ENCODE data around the gene LILRB1.
"Not testable (repeated sequence)": the region's sequence is repeated elsewhere in the genome, so short reads cannot be mapped to it uniquely, and the experiment has no call there.

The LILRB1 gene

DNA sequence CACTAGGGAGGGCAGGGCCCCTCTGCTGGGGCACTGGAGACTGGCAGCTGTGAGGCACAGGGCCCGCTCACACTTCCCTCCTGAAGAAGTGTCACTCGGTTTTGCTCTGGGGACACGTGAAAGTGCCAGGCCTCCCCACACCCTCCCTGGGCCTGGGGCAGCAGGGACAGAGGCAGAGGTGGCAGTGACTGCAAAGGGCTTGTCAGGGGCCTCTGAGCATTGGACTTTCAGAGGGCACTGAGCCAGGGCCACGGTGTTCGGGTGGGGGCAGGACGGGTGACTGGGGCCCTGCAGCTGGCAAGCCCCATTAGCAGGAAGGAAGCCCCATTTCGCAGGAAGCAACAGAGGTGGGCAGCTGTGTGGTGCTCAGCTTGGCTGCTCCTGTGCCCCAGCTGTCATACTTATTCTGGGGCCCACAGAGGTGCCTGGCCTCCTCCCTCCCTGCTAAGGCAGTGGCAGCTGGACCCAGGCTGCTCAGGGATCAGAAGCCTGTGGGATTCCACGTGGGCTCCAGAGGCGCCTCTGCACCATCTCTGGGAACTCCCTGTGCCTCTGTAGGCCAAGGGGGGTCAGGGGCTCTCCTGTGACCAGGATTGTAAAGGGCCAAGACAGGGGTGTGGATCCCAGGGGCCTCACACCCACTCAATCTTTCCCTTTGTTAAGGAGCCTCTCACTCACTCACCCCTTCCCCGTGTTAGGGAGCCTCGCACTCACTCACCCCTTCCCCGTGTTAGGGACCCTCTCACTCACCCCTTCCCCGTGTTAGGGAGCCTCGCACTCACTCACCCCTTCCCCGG is 5.2 kb upstream of the LILRB1 start:
- not testable (repeated sequence) for DNase-seq

- no peak for DNase-seq
Measured at GRCh38 chr19:54626757-54627156, 3.5 kb upstream of the LILRB1 start.

GRCh38 chr19:54627912-54628311 is 2.4 kb upstream of the LILRB1 start:
- DNase-seq: not testable (repeated sequence)

GRCh38 chr19:54630782-54631181 is 498 bp downstream of the LILRB1 start:
- no peak for DNase-seq

DNA sequence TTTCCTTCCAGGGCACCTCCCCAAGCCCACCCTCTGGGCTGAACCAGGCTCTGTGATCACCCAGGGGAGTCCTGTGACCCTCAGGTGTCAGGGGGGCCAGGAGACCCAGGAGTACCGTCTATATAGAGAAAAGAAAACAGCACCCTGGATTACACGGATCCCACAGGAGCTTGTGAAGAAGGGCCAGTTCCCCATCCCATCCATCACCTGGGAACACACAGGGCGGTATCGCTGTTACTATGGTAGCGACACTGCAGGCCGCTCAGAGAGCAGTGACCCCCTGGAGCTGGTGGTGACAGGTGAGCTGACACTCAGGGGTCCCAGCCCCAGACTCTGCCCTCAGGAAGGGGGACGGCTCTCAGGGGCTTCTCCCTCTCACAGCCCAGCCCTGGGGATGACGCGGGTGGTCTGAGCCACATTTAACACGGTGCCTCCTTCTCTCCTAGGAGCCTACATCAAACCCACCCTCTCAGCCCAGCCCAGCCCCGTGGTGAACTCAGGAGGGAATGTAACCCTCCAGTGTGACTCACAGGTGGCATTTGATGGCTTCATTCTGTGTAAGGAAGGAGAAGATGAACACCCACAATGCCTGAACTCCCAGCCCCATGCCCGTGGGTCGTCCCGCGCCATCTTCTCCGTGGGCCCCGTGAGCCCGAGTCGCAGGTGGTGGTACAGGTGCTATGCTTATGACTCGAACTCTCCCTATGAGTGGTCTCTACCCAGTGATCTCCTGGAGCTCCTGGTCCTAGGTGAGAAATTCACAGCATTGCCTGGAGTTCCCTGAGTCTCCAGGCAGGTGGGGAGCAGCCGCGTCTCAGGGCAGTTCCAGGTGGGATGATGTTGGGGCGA is 1.4 kb downstream of the LILRB1 start:
- not testable (repeated sequence) for DNase-seq

- DNase-seq: not testable (repeated sequence)
Measured at GRCh38 chr19:54632517-54632916, 2.2 kb downstream of the LILRB1 start.

DNA sequence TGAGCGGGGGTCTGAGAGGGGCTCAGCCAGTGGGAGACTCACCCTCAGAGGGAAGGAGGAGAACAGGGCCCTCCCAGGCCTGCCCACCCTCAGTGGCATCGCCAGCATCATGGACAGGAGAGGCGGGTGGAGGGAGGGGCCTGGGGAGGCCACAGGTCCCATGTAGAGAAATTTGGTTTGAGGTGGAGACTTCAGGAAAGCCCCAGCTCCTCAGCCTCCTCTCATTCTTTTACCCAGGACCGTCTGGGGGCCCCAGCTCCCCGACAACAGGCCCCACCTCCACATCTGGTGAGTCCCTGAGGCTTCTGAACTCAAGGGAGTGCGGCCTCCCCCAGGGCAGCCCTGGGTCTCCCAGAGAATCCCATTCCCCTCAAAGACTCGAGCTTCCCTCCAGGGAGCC is 3.1 kb downstream of the LILRB1 start:
- DNase-seq: no peak

DNA sequence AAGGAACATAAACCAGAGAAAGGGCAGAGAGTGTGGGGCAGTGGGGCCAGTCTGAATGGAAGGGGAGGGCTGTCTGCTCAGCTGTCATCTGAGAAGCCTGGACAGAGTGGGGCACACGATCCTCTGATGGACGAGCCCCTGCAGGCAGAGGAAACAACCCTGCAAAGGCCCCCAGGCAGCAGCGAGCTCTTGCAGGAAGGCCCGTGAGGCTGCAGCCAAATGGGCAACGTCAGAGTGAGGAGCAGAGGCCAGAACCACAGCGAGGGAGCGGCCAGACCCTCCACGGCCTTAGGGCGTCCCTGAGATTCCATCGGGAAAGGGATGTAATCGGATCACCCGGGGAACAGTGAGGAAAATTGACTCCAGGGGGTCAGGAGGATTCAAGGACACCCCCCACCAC is 5.8 kb downstream of the LILRB1 start:
- DNase-seq: not testable (repeated sequence)

DNA sequence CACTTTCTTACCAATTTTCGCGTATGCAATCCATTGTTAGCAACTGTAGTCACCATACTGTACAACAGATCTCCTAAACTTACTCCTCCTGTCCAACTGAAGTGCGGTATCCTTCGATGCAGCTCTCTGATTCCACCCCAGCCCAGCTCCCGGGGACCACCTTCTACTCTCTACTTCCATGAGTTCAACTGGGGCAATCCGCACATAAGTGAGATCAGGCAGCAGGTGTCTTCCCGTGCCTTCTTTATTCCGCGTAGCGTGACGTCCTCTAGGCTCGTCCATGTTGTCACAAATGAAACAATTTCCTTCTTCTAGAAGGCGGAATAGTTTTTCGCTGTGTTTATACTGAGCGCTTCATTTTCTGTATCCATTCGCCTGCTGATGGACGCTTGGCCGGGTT is 8.4 kb downstream of the LILRB1 start:
- DNase-seq: no peak

GRCh38 chr19:54642953-54643352 is 12.7 kb downstream of the LILRB1 start:
- DNase-seq: not testable (repeated sequence)

GRCh38 chr19:54643583-54643982 is 13.3 kb downstream of the LILRB1 start:
- not testable (repeated sequence) for DNase-seq

GRCh38 chr19:54644056-54644455 is 13.8 kb downstream of the LILRB1 start:
- DNase-seq: no peak

- no peak for DNase-seq
Measured at GRCh38 chr19:54646331-54646841, 16.1 kb downstream of the LILRB1 start.

GRCh38 chr19:54648129-54648528 is 17.8 kb downstream of the LILRB1 start:
- no peak for DNase-seq

DNA sequence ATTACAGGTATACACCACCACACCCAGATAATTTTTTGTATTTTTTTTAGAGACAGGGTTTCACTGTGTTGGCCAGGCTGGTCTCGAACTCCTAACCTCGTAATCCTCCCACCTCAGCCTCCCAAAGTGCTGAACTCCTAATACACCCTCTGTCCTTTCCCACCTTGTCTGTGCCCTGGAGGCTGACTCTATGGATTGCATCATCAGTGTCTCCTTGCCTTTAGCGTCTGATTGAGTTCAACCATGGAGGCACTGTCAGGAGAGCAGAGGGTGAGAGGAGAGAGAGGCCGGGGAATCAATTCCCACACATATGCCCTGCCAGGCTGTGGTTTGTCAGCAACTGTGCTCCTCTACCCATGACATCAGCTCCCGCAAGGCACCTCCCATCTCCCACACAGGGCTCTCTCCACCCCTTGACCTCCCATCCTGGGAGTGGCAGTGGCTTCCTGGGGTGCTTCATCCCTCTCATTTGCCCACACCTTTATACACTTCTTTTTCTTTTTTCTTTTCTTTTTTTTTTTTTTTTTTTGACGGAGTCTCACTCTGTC is 19.9 kb downstream of the LILRB1 start:
- DNase-seq: no peak

DNA sequence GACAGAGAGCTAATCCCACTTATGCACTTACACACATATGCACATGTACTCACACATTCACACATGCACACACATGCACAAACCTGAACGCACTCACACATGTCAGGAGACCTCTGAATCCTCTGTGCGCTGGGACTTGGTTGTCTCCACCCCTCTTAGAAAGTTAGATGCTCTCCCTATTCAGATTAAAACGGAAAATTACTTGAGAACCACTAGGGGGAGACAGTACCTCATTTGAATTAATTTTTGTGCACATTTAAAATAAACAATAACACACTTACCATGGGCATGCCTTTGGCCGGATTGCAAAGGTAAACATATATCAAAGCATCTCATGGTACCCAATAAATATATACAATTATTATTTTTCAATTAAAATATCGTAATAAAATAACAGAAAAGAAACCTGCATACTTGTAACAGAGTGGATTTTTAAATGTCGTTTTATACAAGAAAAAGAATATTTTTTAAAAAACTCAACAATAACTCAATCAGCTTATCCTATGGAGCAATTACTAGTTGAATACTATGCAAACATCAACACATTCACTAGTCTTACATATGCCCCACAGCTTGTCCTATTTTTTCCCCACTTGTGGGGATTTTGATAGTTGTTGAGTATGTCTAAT is 23.0 kb downstream of the LILRB1 start:
- DNase-seq: peak in 1 of 2 experiments; percentile 53

DNA sequence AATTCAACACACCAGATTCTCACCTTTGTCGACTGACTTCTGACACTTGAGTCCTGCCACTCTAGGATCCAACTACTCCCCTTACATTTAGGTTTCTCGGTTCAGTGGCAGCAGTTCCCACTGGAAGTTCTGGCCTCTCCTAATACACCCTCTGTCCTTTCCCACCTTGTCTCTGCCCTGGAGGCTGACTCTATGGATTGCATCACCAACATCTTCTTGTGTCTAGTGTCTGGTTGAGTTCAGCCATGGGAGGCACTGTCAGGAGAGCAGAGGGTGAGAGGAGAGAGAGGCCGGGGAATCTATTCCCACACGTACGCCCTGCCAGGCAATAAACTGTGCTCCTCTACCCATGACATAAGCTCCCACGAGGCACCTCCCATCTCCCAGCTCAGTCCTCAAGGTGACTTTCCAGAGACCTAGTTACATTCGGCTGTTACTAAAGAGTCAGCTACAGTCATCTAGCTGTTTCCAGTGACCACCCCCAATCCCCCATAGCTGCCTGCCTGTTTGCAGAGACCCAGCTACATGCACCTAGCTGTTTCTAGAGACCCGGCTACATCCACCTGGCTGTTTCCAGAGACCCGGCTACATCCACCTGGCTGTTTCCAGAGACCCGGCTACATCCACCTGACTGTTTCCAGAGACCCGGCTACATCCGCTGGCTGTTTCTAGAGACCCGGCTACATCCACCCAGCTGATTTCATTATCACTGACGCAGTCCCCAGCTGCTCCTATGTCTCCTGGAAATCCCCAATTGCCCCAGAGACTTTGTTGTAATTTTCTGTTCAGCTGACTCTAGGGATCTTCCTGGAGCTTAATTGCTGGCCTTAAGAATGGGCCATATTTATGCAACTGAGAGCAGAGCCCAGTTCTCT is 24.4 kb downstream of the LILRB1 start:
- no peak for DNase-seq

GRCh38 chr19:54659300-54659699 is 29.0 kb downstream of the LILRB1 start:
- DNase-seq: no peak

GRCh38 chr19:54660306-54660705 is 30.0 kb downstream of the LILRB1 start:
- DNase-seq: no peak

- DNase-seq: no peak
Measured at GRCh38 chr19:54660964-54661363, 30.7 kb downstream of the LILRB1 start.

GRCh38 chr19:54661846-54662481 is 31.7 kb downstream of the LILRB1 start:
- DNase-seq: no peak

All from SW 1271 (cell line).